Suprapubic skin (tissue), 3 donors: ENCODE data around the gene CRYL1.

Source experiments
- POLR2AphosphoS5 ChIP-seq, 3 donors: sonication (generic); formaldehyde crosslinking; IDR thresholded peaks; one replicate each; pipeline ENCODE4 v1.6.1; 2017; ENCODE audit warnings: antibody characterized with exemption in 3 of 3
- TF ChIP-seq, protein P1 (sequence below), 2 donors: fragments of 200-600 bp in 1 of 2; fragments of 450-650 bp in 1 of 2; sonication (generic) in 1 of 2; IDR thresholded peaks; one replicate each; pipeline ENCODE4 v1.5.1; 2016 to 2019; ENCODE audit warnings: antibody characterized with exemption in 2 of 2, mild to moderate bottlenecking in 1 of 2, moderate library complexity in 1 of 2

DNA sequence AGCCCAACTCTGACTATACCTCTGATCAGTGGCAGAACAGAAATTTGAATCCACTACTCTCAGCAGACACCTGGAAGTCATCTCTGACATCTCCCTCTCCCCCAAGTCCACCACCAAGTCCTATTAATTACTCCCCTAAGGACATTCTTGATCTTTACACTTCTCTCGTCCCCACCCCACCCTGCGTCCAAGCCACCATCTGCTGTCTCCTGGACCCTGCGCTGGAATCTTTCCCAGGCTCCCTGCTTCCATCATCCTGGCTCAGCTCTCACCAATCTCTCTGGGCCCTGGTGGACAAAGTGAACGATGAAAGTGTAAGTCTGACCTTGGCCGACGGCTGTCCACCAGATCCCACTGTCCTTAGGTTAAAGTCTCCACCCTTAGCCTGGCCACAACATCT, 147.9 kb downstream of the CRYL1 start:
- TF ChIP-seq, protein P1, sequence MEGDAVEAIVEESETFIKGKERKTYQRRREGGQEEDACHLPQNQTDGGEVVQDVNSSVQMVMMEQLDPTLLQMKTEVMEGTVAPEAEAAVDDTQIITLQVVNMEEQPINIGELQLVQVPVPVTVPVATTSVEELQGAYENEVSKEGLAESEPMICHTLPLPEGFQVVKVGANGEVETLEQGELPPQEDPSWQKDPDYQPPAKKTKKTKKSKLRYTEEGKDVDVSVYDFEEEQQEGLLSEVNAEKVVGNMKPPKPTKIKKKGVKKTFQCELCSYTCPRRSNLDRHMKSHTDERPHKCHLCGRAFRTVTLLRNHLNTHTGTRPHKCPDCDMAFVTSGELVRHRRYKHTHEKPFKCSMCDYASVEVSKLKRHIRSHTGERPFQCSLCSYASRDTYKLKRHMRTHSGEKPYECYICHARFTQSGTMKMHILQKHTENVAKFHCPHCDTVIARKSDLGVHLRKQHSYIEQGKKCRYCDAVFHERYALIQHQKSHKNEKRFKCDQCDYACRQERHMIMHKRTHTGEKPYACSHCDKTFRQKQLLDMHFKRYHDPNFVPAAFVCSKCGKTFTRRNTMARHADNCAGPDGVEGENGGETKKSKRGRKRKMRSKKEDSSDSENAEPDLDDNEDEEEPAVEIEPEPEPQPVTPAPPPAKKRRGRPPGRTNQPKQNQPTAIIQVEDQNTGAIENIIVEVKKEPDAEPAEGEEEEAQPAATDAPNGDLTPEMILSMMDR (IDR thresholded peaks at IDR 0.05), result no peak
- TF ChIP-seq POLR2AphosphoS5 (IDR thresholded peaks at IDR 0.05), result no peak
